Activated T-cell treated with anti-CD3 and anti-CD28 coated beads for 48 hours (primary cell): ENCODE results near the gene DDAH1.
A peak's percentile ranks its signal among the peaks of the same experiment; 100 is the strongest.

Experiments used
- DNase-seq: peaks from one replicate; pipeline ENCODE4 v3.0.0-alpha.2; 2020; ENCODE audit warnings: low read depth

Gene DDAH1

DNA sequence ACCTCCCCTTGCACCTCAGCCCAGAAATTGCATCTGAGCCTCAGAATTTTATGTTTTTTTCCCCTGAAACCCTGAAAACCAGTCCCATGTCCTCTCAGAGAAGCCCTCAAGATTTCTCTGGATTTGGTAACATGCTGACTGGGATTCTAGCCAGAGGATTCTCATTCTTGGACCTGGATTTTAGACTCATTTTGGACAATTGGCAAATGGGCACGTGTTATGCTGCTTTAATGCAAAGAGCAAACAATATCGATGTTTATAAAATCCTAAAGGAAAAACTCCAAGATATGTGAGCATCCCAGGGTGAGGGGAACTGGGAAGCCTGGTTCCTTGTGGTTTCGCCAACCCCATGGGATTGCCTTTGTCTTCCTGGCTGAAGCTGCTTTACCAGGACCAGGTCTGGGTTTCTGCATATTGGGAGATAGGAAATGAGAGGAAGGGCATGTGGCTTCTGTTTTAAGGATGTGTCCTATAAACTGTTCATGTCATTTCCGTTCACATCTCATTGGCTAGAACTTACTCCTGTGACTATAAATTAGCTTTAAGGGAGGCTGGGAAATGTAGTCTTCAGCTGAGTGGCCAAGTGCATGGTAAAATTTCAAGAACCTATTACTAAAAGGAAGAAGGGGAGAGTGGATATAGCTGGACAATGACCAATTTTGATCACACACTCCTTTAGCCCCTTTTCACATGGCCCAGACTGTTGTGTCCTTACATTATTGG is 161.4 kb downstream of the DDAH1 start:
- DNase-seq: no peak

DNA sequence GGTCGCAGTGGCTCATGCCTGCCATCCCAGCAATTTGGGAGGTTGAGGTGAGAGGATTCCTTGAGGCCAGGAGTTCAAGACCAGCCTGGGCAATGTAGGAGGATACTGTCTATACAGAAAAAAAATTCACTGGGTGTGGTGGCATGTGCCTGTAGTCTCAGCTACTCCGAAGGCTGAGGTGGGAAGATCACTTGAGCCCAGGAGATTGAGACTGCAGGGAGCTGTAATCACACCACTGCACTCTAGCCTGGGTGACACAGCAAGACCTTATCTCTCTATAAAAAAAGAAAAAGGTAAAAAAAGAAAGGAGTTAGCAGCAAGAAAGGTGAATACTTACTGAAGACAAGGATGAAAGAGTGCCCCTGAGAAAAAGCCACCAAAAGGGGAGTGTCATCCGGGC is 164.8 kb downstream of the DDAH1 start:
- no peak for DNase-seq

DNA sequence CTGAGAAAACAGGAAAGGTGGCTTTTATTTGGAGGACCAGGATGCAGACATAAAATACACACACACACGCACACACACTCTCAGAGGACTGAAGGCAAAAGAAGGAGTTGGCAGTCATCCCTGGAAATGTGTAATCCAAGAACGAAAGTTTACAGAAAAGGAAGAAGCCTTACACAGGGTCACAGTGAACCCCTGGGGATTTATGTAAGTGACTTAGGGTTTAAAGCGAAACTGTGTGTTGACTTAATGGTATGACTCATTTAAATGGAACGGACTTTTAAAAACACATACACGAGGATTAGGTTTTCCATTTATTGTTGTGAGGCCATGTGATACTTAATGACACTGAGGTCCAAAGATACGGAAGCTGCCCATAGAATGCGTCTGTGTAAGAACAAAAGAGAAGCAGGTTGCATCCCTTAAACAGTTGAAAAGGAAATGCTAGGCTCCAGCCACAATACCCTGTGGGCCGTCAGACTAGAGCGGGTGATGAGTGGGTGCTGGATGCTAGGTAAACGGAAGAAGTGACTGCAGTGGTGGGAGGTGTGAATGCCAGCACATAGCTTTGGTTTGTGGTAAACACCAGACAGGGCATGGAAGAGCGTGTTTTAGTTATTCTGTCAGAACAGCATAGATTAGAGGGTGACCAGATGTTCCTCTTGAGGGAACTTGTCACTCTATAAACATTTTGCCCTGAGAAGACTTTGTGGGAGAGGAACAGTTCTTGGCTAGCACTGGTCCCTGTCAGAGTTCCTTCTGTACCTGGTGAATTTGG is 166.9 kb downstream of the DDAH1 start:
- DNase-seq: peak; percentile 70

DNA sequence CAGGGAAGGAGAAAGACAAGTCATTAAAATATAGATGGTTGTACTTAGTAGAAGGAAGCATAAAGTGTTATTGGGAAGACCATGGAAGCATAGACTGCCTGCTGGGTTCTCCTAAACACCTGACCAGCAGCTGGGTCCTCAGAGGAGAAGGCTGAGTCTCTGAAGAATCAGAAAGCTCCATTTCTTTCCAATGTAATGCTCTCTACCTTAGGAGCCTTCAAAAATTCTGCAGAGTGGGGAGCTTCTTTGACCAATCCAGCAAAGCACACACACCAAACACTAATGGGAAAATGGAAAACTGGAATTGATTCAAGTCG is 167.5 kb downstream of the DDAH1 start:
- DNase-seq: no peak

DNA sequence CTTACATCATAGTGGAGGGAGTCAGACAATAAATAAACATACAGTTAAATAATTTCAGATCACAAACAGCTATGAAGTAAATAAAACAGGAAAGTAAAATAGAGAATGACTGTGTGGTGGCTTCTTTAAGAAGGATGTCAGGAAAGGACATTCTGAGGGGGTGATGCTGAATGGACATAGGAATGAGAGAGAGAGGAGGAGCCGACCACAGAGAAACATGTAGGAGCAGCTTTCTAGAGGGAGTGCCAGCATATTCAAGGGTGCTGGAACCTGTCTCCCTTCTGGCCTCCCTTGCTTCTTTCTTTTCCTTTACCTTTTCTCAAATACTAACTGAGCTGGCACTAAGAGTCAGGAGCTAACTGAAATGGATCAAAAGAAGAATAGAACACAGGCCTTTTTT is 168.0 kb downstream of the DDAH1 start:
- DNase-seq: no peak

DNA sequence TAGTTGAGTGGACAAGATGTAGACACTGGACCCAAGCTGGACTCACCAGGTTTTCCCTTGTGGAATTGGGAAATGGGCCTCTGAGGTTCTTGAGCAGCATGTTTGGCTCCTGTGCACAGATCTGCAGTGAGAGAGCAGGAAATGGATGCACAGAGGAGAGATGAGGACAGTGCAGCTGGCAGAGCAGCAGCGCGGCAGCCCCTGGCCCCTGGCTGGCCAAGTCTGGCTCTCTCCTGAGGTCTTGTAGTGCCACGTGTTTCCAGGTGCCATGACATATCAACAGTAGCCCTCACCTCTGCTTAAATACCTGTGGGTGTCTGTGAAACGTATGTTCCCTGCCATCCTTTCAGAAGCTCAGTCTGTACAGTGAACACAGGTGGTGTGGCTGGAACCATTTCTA is 169.3 kb downstream of the DDAH1 start:
- DNase-seq: no peak

DNA sequence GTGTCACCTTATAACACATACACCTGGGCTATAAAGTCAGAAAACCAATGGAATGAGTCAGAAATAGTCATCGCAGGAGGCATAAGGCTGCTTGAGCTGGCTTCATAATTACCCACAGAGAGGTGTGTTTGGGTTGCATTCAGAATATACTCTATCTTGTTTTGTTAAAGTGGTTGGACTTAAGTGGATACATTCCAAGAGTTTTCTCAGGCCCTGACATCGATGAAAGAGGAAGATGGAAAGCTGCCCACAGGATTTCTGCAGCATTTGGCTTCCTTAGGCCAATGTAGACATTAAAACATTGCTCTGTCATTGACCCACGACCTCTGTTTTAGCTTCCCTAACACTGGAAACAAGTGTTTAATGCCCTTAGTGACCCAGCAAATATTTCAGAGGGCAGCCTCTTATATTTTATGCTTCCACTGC is 169.9 kb downstream of the DDAH1 start:
- no peak for DNase-seq

DNA sequence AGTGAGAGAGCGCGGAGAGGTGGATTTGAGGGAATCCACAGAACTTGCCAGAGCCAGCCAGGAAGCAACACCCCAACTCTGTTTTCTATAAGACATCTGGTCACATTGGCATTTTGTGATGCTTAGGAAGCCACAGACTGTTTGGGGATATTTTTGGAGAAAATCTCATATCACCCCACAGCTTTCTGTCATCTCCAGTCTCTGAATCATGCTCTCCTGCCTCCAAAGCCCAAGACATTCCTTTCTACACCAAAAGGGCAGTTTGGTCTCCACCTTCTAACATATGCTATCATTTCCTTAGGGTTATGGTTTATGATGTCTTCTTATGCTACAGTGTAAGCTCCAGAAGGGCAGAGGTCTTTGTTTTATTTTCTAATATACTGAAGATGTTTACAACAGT is 174.1 kb downstream of the DDAH1 start:
- DNase-seq: no peak

DNA sequence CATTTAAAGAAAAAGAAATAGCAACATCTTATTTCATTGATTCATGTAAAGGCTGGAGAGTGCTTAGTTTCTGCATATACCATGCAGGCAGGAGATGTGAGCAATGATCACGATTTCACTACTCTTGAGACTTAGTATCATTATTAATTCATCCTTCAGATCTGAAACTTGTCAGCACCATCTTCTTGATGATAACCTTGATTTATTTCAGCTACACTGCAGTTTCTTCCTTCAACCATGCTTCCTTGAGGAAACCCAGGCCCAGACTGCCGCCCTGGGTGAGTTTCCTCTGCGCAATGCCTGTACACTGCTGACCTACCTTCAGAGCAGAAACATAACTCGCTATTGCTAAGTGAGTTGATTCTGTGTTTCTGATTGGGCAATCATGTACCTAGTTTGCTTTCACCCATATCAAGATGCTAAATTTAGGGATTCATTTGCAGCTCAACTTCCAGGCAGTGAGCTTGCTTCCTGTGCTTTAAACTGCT is 175.1 kb downstream of the DDAH1 start:
- DNase-seq: no peak

DNA sequence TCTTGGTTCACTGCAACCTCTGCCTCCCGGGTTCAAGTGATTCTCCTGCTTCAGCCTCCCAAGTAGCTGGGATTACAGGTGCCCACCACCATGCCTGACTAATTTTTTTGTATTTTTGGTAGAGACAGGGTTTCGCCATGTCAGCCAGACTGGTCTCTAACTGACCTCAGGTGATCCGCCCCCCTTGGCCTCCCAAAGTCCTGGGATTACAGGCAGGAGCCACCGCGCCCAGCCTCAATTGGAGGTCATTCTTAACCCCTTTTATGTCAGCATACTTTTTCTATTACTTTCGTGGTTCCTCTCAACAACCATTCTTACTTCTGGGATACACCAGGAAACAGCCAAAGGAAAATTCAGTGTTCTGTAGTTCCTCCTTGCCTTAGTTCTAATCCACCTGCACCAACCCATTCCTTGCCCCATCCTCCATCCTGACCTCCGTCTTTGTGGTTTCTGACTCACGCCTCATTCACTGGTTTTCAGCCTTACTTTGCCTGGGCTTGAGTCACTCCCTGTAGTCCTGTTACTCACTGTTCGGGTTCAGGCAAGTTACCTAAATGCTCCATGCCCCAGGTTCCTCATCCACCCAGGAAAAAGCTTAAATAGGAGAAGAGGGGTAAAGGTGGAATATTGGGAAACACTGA is 175.6 kb downstream of the DDAH1 start:
- DNase-seq: no peak

DNA sequence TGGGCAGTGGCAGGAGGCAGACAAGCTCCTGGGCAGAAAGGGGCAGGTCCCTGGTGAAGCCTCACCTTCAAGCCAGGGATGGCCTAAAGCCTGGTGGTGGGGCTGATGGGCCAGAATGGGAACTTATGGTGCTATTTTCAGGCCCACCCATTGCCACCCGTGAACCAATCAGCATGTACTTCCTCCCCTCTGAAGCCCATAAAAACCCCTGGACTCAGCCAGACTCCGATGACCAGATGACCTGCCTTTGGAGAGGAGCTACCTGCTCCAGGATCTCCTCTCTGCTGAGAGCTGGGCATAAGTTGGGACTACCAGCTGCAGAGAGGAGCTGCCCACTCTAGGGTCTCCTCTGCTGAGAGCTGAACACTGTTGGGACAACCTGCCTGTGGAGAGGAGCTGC is 180.8 kb downstream of the DDAH1 start:
- DNase-seq: no peak

DNA sequence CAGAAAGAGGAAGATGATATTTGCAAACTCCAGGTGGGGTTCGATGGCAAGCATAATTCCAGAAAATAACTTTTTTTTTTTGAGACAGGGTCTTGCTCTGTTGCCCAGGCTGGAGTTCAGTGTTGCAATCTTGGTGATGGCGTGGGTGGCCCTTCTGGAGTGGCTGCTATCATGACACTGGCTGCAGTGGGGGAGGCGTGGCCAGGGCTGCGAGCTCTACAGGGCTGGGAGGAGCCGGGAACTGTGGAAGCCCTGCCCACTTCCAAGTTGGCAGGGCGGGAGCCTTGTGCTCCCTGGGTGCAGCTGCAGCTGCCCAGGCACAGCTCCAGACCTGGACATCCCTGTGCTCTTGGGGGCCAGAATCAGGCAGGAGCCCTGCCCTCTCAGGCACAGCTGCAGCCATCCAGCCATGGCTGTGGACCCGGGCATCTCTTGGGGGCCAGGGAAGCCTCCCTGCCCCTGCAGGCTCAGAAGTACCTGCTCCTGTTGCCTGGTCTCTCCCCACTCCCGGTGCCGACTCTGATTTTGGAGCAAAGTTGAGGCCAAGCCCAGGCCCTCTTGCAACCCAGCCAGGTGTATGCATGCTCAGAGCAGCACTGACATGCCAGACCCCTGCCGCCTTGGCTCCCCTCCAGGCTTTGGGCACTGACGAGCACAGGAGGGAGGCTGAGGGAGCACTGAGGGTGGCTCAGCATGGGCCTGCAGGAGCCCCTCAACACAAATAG is 181.3 kb downstream of the DDAH1 start:
- no peak for DNase-seq

DNA sequence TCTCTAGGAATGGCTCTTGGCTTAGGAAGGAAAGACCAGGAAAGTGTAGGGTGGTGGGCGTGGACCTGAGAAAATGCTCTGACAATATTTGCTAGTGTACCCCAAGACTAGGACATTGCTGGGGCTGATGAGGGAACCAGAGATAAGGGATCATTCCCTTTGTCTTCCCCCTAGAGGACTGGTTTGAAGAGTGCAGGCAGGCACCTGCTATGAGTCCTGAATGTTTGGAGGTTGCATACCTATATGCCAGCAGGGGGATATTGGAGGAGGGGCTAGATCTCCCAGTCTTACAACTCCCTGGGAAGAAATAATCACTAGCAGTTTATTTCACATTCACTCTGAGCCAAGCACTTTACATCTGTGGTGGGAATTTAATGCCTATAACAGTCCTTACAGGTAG is 182.5 kb downstream of the DDAH1 start:
- no peak for DNase-seq

DNA sequence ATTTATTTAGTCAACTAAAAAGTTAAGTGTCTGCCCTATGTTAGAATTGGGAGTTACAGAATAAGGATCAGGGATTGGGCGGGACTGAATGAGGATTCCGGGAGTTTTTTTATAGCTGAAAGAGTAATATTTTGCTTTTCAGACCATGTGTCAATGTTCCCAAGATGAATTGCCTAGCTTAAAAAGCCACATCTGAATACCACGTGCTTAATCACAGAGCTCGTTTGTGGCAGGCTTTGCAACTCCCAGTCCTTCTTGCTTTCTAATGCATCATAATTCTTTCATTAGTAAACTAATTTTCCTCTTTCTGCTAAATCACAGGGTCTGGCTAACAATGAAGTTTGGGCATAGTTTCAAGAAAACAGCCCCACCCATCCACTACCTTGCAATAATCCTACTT is 184.3 kb downstream of the DDAH1 start:
- DNase-seq: no peak

DNA sequence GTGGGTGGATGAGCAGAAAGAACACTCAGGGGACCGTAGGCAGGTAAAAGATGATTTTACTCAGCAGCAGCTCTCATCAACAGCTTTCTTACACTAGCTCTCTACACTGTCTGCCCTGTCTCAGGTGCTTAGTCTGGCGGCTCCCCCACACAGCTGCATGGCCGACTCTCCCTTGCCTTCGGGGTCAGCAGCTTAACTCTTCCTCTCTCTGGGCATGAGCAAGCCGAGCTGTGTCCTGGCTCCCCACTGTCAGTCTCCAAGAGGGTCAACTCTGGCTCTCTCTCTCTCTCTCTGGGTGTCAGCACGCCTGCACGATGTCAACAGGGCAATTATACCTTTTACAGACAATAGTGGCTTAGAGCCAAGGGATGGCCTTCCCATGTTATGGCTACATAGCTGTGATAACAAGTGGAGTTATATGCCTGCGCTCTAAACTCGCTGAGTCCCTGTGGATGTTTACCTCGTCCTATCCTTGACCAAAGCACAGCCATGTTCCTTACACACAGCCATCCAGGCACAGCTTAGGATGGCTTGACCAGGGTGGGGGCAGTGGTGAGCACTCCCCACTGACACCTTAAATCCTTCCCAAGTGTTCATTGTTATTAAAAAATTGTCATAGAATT is 185.4 kb downstream of the DDAH1 start:
- DNase-seq: no peak

DNA sequence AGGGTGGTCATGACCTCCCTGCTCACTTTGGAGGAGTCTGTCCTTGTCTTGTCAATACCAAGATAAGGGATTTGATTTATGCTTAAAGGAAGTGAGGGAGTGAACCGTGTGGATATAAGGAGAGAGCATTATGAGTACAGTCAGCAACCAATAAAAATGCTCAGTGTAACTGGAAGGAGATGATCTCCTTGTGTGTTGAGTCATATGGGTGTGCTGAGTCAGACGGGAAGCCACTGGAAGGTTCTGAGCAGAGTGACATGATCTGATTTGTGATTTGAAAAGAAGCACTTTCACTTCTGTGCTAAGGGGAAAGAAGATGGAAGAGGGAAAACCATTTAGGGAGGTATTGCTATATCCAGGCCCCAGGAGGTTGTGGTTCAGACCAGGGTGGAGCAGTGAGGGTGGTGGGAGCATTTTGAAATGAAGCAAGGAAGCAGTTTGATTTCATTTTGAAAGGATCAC is 186.1 kb downstream of the DDAH1 start:
- DNase-seq: peak; percentile 29

DNA sequence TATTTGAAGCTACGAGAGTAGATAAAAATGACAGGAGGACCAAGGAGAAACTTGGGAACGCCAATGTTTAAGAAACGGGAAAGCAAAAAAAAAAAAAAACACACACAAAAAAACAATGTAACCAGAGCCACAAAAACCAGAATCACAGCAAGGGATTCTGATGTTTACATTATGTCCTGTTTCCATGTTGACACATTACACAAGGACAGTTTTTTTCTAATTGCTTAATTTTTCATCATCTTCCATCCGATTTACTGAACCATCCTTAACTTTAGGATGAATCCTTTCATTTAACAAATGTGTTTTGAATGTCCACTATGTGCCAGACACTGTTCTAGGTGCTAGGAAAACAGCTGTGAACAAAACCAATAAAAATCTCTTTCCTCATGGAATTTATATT is 187.2 kb downstream of the DDAH1 start:
- DNase-seq: no peak

DNA sequence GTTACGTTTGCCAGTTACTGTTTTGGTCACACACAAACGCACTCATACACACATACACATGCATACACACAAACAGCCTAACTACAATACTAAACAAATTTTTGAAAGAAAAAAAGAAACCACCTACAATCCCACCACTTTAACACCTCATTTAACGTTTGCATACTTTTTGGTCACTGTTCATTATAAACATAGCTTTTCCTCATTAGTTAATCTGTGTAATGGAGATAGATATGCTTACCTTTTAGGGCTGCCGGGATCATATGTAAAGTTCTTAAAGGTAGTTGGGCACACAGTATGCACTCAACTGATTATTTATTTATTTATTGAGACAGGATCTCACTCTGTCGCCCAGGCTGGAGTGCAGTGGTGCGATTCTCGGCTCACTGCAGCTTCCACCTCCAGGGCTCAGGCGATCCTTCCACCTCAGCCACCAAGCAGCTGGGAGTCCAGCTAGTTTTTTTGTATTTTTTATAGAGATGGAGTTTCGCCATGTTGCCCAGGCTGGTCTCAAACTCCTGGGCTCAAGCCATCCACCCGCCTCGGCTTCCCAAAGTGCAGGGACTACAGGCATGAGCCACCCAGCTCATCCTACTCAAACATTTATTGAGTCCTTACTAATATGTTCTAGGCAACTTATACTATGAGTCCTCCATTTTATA is 187.8 kb downstream of the DDAH1 start:
- no peak for DNase-seq

DNA sequence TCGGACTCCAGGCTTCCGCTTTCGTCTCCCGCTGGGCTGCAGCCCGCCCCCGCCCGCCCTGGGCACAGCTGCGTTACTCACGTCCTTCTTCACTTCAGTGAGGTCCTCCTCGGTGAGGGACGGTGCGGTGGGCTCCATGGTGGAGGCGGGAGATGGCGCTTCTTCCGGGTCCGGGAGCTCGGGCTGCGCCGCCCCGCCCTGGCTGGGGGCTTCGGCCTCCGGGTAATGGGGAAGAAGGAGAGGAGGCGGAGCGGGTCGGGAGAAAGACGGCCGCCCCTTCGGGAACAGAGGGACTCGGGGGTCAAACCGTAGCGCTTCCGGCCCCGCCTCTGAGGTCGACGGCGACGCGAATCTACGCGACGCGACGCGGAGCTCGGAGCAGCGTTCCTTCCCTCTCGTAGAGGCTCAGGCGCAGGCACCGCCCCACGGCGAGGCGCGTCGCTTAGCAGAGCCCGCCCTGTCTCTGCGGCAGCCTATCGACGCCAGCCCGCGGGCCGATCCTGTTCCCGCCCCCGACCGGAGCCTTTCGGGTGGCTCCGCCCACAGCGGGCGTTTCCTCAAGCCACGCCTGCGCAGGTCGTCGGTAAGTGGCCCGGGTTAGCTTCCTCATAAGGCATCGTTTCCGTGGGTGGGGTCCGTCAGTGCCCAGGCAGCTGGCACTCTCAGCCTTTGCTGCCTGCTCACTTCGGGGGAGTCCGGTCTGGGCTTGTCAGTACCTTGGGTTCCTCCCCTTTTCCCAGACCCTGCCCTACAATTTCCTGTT is 188.6 kb downstream of the DDAH1 start, which contains the start of gene BCL10:
Gene BCL10, minus strand, starts transcription at position 418 of the 763 bp plus-strand sequence. Its CDS starts 280 bp downstream, at position 138.
- DNase-seq: peak; percentile 97

DNA sequence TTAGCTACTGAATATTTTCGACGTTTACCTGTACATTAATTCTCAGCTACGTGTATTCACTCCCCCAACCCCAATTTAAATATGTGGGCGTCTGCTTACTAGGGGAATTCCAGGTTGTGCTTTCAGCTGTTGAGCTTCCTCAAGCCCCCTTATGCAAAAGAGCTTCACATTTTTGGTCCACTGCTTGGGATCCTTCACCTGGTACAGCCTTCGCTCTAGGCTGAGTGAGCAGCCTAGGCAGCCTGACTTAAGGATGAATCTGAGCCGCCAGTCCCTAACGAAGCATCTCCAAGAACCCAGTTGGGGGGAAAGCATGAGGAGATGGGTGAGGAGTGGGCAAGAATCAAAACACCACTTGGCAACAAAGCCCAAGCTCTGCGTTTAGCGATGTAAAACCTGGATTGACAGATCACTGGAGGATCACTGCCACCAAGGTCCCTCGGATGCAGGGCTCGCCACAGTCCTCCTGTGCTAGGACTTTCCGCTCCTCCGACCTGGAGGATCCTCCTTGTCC is 189.2 kb downstream of the DDAH1 start:
- DNase-seq: no peak
